Measurements from ENCODE around the gene ZBTB39.
"Not testable (repeated sequence)": the region's sequence is repeated elsewhere in the genome, so short reads cannot be mapped to it uniquely, and the experiment has no call there.

The ZBTB39 gene, protein sequence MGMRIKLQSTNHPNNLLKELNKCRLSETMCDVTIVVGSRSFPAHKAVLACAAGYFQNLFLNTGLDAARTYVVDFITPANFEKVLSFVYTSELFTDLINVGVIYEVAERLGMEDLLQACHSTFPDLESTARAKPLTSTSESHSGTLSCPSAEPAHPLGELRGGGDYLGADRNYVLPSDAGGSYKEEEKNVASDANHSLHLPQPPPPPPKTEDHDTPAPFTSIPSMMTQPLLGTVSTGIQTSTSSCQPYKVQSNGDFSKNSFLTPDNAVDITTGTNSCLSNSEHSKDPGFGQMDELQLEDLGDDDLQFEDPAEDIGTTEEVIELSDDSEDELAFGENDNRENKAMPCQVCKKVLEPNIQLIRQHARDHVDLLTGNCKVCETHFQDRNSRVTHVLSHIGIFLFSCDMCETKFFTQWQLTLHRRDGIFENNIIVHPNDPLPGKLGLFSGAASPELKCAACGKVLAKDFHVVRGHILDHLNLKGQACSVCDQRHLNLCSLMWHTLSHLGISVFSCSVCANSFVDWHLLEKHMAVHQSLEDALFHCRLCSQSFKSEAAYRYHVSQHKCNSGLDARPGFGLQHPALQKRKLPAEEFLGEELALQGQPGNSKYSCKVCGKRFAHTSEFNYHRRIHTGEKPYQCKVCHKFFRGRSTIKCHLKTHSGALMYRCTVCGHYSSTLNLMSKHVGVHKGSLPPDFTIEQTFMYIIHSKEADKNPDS

DNA sequence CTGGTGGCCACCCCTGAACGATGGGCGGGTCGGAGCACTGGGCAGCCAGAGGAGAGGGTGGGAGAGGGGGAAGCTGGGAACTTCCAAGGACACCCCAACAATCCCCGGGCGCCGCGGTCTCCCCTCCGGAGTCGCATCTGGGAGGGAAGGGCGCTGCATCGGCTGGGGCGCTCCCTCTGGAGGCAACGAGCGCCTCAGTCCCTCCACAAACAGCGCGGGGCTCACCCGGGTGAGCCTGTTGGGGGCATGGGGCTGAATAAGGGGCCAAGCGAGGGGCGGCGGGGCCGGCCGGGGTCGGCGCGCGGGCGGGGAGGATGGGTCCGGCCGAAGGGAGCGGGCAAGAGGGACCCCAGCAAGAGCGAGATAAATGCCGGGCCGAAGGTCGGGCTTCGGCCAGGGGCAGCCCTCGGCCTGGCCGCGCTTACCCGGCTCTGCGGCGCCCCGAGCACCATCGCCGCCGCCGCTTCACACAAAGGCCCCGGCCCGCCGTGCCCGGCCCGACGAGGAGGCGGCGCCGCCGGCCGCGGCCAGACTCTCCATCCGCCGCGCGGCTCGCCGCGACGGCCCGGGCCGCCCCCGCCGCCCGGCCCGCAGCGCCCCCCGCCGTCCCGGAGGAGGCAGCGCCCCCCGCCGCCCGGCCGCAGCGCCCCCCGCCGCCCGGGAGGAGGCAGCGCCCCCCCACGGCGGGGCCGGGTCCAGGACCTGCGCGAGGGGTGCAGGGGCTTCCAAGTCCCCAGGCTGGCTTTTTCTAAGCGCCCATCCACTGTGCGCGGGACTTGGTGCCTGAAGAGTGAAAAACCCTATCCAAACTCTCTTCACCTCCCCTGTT is at the start of gene ZBTB39:
ZBTB39 (minus strand) TSS at position 567 of the 829 bp plus-strand sequence. CDS start 1,629 bp downstream, outside the sequence.
- DNase-seq: peak; percentile 79

DNA sequence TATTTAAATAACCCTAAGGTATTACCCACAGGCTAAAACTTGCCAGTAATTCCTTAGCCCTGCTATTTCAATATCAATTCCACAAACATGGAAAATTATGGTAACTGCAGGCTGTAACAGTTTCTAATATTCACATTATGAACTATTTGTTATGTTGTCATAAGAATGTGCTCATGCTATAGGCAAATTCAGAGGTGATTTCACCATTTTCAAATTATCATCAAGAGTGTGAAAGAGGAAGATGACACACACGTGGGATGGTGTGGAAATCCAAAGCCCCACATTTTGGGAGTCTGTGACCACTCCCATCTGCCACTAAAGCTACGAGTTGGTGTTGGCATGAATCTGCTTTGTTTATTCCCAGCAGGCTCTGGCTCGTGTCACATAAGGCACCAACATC is 49.5 kb upstream of the ZBTB39 start:
- DNase-seq: no peak

DNA sequence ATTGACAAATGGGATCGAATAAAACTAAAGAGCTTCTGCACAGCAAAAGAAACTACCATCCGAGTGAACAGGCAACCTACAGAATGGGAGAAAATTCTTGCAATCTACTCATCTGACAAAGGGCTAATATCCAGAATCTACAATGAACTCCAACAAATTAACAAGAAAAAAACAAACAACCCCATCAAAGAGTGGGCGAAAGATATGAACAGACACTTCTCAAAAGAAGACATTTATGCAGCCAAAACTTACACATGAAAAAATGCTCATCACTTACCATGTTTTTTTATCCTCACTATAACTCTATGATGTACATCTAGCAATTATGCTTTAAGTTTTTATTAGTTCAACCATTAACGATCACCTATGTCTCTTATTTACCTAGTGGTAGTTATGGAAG is 47.6 kb upstream of the ZBTB39 start:
- not testable (repeated sequence) for DNase-seq

DNA sequence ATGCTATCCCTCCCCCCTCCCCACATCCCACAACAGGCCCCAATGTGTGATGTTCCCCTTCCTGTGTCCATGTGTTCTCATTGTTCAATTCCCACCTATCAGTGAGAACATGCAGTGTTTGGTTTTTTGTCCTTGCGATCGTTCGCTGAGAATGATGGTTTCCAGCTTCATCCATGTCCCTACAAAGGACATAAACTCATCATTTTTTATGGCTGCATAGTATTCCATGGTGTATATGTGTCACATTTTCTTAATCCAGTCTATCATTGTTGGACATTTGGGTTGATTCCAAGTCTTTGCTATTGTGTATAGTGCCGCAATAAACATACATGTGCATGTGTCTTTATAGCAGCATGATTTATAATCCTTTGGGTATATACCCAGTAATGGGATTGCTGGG is 46.8 kb upstream of the ZBTB39 start:
- DNase-seq: not testable (repeated sequence)

DNA sequence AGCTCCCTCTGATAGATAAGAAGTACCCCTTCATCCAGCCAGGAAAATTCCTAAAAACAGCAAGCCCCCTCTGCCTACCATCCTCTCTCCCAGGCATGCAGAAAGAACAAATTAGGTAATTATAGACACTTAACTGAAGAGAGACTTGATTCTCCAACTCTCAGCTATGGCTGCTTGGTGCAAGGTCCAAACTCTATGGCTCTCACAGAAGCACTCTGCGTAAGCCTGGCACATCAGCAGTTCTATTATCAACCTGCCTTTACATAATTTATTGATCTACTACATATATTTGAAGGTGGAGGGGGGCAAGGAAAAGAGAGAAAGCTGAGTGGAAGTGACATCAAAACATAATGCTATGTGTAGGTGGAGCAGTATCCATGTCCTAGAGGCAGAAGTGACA is 44.7 kb upstream of the ZBTB39 start:
- DNase-seq: no peak

DNA sequence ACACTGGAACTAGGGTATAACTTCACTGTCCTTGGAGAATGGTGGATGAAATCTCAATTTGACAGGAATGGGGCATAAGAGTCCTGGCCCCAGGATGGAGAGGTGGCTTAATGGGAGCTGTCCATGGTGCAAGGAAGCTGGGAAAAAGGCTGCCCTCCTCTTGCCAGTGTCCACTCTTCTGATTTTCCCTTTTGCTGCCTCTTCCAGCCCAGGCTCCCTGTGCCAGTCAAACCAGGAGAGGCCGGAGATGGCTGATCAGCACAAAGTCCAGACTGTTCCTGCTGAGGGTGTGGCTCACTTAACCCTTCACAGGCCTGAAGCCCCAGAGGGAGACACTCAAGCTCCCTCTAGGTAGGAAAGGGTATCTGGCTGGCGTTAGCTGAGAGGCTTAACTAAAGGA is 43.5 kb upstream of the ZBTB39 start, which contains the start of gene MYO1A:
MYO1A (minus strand) TSS at position 240 of the 400 bp plus-strand sequence. CDS start 1,806 bp downstream, outside the sequence.
- no peak for DNase-seq

DNA sequence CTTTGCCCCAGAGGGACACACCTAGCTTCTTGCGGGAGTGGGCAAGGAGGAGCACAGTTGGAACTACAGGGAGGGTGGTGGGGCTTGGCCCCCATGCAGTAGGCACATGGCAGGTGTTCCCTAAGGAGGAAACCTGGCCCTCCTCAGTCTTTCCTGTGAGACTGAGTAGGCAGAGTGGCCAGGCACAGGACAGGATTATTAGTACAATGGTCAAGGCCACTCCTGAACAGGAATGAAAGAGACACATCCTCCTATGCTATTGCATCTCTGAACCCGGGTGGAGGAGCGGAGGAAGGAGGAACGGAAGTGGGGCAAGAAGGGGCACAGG is 42.7 kb upstream of the ZBTB39 start:
- no peak for DNase-seq

- no peak for DNase-seq
These were observed 42.2 kb upstream of the ZBTB39 start for GRCh38 chr12:57048423-57049118.

DNA sequence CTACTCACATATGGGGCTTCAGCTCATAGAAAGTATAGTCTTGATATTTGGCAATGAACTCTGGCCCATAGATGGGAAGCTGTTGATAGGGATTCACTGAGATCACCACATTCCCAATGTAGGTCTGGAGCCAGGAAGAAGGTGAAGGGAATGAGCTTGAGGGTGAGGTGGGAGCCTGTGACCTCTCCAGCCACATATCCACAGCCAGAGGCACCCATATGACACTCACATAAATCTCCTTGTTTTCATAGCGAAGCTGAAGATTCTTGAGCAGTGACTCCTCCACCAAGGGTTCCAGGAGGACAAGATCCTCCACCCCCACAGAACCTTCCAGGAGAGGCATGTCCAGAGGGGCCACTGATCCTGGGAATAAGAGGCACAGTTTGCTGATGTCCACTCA is 41.6 kb upstream of the ZBTB39 start:
- DNase-seq: no peak

DNA sequence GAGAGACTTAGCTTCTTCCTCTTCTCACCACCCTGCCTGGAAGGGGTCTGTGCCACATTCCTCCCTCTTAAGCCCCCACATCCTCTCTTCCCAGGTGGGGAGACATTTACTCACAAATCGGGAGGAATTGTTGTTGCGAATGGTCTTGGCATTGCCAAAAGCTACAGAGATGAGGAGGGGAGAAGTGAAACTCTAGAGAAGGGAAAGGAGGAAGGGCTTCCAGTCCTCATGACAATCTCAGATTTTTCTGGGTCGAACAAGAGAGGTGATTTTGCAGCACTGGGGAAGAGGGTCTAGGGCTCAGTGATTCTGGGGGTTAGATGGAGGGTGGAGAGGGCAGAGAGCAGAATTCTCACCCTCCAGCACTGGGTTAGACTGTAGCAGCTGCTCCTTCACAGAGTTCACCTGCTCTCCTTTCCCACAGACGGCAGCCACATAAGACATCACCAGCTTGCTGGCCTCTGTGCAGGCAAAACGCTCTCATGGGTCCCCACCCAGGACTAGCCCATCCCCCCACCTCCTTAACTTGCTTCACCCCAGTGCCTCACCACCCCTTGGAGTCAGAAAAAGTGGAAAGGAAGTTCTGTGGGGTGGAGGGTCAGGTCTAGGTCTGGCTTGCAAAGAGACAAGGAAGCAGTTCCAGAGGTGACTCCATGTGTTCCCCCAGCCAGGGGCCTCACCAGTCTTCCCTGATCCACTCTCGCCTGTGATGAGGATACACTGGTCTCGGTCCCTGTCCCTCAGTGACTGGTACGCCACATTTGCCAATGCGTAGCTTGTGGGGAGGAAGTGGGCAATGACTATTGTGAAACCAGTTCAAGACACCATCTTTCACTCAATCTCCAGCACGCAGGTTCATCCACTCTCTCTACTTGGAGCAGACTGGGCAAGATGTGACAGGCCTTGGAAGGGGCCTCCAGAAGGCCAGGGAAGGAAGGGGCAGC is 40.9 kb upstream of the ZBTB39 start:
- no peak for DNase-seq

- no peak for DNase-seq
These were observed 39.9 kb upstream of the ZBTB39 start for GRCh38 chr12:57046086-57046791.

- no peak for DNase-seq
These were observed 38.5 kb upstream of the ZBTB39 start for GRCh38 chr12:57044889-57045288.

DNA sequence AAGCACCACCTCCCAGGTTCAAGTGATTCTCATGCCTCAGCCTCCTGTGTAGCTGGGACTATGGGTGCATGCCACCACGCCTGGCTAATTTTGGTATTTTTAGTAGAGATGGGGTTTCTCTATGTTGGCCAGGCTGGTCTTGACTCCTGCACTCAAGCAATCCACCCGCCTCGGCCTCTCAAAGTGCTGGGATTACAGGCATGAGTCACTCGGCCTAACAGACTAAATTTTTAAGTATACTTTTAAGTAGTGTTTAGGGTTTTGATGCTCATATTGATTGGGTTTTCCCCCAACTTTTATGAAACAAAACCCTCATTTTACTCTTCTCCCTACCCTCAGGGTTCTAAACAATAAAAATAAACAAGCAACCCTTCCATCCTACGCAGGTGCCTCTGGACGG is 38.1 kb upstream of the ZBTB39 start:
- DNase-seq: no peak

DNA sequence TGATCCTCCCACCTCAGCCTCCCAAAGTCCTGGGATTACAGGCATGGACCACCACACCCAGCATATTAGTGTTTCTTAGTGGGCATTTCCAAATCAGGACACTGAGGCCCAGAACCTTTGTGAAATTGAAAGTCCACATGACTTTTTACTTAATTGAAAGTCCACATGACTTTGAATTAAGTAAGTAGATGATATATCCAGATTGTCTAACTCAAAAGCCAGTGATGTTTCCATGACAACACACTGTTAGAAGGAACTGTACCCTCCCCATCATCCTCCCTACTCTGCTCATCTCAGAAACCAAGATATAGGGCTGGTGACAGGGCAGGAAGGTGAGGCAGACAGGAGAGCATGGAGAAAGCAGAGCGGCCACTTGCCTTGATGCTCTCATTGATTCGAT is 36.3 kb upstream of the ZBTB39 start:
- DNase-seq: no peak

DNA sequence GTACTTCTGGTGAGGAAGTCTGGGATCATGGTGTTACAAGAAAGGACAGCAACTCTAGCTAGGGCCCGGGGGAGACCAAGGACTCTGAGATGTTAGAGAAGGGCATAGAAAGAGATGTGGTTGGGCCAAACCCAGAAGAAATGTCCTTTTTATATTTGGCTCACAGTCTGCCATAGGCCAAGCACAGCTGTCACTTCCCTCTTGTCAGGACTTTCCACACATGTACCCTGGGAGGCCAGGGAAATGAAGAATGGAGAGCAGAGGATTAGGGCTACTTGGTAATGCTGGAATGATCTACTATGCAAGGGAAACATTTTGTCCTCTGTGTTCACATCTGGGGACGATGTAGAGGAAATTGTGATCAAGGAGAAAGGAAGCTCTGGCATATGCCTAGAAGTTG is 34.4 kb upstream of the ZBTB39 start:
- DNase-seq: no peak

GRCh38 chr12:57040211-57040610 is 33.9 kb upstream of the ZBTB39 start:
- no peak for DNase-seq

DNA sequence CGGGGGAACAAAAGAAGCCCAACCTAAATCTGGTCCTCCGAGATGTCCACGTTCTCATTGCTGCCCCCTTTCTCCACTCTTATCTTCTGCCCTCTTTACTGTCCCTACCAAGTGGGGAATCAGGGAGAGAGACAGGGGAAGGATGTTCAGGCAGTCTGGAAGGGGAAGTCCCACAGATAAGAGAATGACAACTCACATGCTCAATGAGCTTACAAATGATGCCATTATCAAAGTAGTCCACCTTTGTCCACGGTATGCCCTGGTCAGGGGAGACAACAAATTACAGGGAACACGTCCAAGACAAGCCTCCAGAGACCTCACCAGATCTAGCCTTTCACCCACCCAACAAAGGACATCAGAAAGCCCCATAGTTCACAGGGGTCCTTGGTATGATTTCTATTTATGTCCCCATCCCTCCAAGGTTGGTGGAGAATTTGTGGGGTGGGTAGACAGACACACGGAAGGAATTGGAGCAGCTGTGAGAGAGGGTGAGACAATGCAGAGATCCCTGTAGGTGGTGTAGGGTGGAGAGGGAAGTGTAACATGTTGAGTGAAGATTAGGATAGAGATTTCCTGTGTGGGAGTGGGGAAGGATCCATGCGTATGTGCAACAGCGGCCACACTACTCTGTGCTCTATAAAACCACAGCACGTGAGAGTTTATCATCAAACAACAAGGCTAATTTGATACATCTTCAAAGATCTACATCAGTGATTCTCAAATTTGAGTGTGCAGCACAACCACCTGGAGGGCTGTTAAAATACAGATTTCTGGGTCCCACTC is 32.9 kb upstream of the ZBTB39 start:
- DNase-seq: no peak

GRCh38 chr12:57037264-57037663 is 30.9 kb upstream of the ZBTB39 start:
- DNase-seq: no peak

DNA sequence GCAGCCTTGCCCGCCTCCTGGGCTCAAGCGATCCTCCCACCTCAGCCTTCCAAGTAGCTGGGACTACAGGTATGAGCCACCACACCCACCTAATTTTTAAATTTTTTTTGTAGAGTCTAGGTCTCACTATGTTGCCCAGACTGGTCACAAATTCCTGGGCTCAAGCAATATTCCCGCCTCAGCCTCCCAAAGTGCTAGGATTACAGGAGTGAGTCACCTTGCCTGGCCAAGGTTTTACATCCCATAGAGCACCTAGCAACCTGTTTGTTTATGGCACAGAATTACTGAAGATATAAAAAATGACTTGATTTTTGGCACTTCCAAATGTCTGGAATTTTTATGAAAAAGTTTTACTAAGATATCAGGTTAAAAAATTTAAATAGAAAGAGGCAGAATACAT is 27.1 kb upstream of the ZBTB39 start:
- no peak for DNase-seq

- DNase-seq: no peak
These were observed 25.4 kb upstream of the ZBTB39 start for GRCh38 chr12:57031789-57032188.
